Measurements from ENCODE around the gene LINGO3.

DNA sequence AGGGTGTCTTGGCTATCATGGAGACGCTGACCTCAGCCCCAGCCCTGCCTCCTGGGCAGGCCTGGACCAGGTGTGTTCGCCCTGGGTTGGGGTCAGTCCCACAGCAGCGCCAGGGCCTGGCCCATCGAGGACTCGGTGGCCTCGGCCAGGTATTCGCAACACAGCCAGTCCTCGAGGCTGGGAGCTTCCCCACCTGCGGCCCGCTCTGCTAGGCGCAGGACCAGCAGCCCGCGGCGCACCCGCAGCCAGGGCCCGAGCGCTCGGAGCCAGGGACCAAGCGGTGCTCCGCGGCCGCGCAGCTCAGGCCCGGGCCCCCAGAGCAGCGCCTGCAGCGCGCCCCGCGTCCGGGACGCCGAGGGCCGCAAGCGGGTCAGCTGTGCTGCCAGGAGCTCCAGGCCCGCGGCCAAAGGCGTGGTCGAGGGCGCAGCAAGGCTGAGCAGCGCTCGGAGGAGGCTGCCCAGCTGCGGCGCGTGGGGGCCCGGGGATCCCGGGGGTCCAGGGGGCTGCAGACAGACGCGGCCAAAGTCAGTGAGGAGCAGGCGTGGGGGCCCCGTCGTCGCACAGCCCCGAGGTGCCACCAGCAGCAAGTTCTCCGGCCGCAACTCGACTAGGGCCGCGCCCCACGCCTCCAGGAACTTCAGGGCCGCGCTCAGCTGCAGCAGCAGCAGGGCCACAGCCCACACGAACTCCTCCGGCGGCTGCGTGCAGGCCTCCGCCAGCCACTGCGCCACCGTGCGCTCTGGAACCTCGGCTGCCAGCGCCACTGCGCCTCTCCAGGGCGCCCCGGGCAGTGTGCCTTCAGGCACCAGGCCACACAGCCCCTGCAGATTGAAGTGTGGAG lies 32.1 kb downstream of the LINGO3 start:
- TF ChIP-seq GATA3 (IDR thresholded peaks at IDR 0.05; ENCODE audit: low read depth, low read length) (no peak), GATA2 (IDR thresholded peaks at IDR 0.05; ENCODE audit: low read depth, low read length) (no peak)
